NOMO-1 treated with dmso at 0.1 percent for 144 hours (cell line): ENCODE data around the gene TASL.
"Not testable (repeated sequence)": the region's sequence is repeated elsewhere in the genome, so short reads cannot be mapped to it uniquely, and the experiment has no call there.

Source experiments
- DNase-seq: peaks from one replicate; lab custom pipeline; 2025; ENCODE audit not compliant: unreplicated experiment; lab: John Stamatoyannopoulos, UW

The TASL gene, protein sequence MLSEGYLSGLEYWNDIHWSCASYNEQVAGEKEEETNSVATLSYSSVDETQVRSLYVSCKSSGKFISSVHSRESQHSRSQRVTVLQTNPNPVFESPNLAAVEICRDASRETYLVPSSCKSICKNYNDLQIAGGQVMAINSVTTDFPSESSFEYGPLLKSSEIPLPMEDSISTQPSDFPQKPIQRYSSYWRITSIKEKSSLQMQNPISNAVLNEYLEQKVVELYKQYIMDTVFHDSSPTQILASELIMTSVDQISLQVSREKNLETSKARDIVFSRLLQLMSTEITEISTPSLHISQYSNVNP

DNA sequence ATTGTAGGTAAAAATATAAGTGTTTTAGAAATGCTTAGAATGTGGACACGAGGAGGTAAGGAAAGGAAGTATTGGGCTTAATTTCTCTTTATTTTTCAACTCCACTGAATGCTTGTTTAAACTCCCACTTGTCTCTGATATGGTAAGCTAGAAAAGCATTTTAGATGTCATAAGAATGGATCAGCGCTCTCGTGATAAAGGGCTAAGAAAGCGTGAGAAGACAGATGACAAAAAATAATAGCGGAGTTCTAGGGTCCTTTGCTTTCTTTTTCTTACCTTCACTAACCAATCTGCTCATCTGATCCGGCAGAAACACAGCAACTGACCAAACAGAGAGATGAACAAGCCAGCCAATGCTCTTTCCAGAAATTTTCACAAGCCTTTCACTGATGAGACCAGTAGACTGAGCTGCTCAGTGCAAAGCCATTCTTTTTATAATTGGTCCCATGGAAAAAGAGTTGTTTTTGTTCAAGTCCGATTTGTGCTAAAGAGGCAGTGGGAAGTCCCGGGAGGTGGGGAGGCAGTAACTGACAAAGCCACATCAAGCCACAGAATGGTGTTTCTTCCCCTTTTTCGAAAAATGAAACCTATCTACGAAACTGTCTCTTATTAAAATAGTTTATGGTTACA lies at the start of gene TASL:
Gene TASL, minus strand, starts transcription at position 405 of the 630 bp plus-strand sequence. CDS start 17,411 bp downstream, outside the sequence.
- peak; percentile 94 for DNase-seq

DNA sequence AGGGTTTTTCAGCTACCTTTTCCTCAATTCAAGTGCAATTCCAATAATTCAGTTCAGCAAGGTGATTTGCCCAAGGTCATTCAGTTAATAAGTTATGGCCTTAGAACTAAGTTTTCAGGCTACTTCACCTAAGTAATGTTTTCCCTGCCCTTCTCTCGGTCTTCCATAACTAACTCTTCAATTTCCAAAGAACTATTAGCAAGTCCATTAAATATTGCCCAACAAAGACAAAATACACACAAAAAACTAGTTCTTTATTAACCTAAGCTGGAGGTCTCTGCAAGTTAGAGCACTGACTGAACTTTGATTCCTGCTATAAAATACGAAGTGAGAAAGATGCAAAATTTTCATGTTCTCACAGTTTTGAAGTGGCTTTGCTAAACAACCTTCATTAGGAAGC lies 48.8 kb upstream of the TASL start:
- DNase-seq, result no peak

DNA sequence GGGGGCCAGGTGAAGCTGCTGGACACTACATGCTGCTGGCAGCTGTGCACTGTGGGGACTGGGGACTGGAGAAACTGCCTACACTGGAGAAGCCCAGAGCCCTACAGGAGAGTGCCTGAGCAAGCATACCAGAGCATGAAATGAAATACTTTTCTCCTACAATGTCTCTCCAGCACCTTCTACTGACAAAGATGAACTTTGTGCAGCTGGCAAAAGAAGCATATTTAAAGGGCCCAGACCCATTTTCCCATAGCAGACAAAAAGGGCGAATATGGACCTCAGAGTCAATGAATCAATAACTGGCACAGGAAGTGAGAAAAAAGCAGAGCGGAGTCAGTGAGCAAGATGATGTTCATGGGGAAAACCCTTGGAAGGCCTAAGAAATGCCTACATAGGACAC lies 44.8 kb upstream of the TASL start:
- no peak for DNase-seq

DNA sequence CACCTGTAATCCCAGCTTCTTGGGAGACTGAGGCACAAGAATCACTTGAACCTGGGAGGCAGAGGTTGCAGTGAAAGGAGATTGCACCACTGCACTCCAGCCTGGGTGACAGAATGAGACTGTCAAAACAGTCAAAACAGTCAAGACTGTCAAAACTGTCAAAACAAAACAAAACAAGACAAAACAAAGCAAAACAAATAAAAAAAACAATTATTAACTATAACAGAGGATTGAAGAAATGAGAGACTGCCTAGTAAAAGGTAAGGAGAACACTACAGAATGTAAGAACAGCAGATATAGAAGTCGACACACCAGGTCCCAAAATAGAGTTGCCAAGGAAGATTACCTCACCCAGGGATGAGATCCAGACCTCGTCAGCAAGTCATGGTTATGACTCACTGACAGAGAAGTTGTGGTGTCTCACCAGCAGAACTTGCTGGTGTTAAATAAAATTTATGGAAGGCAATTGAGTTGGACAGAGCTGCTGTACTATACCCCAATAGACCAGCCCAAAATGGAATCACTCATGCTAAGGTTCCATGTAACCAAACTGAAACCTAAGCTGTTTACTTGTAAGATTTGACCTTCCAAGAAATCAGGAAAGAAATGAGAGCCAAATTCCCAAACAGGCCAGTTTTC lies 43.5 kb upstream of the TASL start:
- peak; percentile 53 for DNase-seq

DNA sequence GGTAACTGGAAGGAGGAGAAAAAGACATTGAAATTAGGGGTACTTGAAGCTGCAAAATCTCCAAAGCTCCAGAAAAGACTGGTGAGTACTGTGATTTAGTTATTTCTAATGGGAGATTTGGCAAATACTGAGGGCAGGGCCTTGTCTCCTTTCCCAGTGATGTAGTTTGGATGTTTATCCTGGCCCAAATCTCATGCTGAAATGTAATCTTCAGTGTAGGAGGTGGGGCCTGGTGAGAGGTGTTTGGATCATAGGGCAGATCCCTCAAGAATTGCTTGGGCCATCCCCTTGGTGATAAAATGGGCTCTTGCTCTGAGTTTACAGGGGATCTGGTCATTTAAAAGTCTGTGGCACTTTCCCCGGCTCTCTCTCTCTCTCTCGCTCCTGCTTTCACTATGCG lies 42.6 kb upstream of the TASL start:
- no peak for DNase-seq

DNA sequence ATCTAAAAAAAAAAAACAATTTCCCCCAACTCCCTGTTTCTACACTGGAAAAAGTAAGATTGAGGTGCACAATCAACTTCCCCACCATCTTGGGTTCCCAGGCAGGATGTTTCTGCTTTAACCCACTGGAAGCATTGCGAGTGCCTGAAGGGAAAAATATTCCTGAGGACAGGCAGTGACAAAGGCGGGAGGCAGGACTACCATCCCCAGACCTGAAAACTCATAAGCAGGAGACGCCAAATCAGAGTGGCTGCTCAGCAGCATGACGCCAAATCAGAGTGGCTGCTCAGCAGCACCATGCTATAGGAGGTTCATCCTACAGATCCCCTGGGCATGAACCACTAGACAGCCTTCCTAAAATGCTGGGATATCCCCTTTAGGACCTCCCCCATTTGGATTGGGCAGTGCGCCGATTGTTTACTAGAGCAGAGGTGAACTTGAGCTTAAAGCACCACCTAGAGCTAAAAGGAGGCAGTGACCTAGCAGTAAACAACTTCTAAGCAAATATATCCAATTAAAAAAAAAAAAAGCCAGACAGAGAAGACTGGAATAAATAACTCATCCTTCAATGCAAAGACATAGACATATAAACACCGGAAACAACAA lies 40.7 kb upstream of the TASL start:
- peak; percentile 49 for DNase-seq

DNA sequence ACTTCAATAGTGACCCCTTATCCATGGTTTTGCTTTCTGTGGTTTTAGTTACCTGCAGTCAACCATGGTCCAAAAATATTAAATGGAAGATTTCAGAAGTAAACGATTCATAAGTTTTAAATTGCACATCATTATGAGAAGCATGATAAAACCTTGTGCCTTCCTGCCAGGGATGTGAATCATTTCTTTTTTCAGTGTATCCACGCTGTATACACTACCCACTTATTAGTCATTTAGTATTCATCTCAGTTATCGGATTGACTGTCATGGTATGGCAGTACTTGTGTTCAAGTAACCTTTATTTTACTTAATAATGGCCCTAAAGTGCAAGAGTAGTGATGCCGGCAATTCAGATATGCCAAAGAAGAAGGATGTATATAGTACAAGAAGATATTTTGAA lies 37.7 kb upstream of the TASL start:
- no peak for DNase-seq

DNA sequence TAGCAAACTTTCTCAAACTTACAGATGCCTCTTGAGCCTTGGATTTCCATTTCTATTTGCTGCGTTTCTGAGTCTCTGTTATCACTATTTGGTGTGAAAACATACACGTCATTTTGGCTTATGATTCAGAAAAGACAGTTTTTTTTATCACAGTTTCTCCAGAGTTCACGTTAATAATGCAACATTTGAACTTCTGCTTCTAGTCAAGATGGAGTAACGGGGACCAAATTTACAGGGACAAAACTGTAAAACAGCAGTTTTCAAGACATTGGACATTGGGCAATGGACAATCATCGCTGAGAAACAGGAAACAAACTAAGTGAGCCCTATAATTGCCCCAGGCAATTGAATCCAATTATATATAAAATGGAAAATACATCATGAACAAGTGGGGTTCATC lies 36.2 kb upstream of the TASL start:
- peak; percentile 61 for DNase-seq

DNA sequence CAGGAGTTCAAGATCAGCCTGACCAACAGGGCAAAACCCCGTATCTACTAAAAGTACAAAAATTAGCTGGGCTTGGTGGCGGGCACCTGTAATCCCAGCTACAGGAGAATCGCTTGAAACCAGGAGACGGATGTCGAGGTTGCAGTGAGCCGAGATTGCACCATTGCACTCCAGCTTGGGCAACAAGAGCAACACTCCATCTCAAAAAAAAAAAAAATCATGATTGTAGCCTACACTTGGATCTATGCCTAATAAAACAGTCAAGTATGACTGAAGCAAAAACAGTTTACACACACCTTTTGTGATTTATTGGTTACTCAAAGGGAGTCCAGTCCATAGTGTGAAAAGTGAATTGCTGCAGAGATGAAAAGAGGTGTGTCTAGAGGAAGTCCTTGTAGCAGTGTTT lies 34.7 kb upstream of the TASL start:
- DNase-seq, result no peak

DNA sequence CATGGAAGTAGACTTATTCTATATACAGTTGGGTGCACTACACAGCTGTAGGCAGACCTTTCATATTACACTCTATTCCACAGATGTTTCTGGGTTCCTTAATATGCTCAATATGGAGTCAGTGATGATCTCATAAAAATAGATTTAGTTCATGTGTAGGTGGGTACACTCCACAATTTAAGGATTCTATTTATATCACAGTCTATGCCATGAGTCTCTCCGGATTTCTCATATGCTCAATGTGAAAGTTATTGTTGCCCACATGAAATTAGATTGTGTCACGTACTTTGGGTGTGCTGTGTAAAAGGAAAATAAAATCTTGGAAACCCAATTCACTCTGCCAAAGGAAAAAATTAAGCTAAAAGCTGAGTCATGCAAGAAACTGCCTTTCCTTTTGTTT lies 32.5 kb upstream of the TASL start:
- no peak for DNase-seq

DNA sequence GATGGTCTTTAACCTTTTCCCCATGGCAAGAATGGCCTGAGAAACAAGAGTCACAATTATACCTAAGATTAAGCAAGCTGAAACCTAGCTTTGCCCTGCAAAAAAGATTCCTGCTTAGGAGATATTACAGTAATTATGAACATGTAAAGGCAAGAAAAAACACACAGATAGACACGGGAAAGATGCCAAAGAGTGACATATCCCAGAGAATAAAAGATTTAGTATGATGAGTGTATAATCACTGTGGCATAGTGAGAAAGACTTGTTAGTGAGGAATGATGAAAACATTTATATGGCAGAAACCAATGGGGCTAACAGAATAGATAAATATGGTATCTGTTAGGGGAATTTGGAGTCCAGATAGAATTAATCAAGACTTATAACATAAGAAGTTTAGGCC lies 29.6 kb upstream of the TASL start:
- DNase-seq, result no peak

DNA sequence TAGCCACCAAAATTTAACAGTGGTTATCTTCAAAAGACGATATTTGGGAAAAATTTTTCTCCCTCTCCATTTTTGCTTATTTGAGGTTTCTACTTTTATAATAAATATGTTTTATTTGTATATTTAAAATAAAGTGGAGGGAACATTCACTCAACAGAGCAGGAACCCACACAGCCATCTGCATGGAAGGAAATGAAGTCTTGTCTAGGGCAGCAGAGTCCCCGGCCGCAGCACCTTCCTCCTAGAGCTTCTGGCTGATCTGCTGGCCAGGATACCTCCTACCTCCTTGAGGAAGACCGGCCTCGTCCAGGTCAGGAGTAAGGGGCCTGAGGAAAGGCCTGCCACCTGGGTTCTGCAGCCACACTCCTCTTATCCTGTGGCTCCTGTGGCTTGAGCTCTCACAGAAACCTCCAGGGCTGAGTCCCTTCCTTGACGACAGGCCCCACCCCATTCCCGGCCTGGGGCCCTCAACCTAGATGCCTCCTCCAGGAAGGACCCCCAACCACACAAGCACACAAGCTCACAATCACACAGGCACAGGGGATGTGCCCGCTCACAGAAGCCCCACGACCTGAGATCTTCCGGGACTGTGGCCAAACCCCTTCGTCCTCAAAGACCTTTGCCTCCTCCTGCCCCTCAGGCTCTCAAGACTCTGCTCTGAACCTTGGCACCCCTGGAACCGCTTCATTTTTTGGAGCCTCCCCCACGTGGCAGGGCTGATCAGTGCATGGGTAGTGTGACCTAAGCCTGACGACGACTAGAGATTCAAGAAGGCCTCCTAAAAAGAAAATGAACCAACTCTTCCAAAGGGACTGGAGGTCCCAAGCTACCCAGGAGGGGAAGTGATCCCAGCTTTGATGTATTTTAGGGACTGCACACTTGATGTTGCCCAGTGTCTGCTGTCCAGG lies 23.0 kb upstream of the TASL start:
- DNase-seq, result not testable (repeated sequence)

DNA sequence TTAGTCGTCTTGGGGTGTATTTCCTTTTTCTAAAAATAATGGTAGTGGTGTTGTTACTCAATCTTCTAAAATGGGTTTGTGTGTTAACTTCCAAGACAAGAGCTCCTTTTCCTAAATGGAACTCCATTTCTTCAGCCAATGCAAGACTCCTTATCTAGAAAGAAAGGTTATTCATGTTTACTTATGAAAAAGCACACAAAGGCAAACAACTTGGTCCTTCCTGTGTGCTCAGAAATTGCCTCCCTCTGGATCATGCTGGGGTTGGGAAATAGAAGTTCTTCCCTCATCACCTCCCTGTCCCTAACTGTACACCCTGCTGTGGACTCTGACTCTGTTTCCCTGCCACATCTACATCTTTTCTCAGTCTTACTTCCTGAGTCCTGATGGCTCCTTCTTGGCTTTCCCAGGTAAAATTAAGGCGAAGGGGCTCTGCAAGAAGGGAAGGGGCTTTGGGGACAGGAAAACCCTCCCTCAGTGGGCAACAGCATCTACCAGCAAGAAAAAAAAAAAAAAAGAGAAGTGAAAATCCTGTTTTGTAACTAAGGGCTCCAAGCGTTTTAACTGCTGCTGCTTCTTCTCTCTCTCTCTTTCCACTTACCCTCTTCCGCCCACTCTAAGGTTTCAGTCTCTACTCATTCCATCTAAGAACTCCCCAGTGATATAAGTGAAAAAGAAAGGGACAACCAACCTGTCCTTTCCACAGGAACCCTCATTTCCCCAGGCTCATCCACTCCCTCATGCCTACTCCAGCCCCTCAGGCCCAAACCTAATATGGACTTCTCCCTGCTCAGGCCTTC lies 19.8 kb upstream of the TASL start:
- DNase-seq, result peak; percentile 80

DNA sequence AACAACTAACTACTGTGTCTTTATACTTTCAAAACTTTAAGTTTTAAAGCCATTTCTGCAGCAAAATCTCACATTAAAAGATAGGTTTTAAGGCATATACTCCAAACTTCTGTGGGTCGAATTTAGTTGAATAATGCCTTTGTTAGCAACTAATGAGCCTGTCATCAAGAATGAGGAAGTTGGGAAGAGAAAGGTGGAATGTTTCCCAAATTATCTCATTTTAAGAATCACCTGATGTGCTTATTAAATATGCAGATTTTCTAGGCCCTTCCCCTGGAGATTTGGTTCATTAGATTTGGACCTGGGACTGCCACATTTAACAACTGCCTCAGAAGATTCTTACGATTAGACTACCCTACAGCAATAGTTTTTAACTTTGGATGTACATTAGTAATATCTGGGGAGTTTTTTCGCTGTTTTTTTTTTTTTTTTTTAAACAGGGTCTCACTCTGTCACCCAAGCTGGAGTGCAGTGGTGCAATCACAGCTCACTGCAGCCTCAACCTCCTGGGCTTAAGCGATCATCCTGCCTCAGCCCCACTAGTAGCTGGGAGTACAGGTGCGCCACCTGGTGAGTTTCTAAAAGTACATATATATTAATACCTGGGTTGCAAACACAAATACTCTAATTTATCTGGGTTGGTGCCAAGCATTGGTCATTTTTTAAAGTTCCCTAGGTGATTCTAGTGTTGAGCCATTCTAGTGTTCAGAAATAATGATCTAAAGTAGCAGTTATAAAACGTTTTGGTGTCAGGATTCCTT lies 16.1 kb upstream of the TASL start:
- no peak for DNase-seq

DNA sequence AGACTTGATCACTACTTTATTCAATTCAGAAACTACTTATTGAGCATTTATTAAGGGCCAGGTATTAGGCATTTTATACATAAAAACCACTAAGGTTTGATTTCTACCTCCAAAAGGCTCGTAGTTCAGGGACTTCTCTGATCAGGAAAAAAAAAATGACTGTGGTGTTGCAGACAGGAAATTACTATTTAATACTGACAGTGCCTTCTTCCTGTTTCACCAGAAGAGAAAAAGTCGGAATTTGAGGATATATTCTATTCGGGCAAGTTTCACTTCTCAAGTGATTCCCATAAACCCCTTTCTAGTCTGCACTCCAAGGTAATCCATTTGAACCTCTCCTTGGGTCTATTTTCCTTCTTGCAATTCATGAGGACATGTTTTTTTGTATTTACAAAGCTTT lies 15.3 kb upstream of the TASL start:
- no peak for DNase-seq

DNA sequence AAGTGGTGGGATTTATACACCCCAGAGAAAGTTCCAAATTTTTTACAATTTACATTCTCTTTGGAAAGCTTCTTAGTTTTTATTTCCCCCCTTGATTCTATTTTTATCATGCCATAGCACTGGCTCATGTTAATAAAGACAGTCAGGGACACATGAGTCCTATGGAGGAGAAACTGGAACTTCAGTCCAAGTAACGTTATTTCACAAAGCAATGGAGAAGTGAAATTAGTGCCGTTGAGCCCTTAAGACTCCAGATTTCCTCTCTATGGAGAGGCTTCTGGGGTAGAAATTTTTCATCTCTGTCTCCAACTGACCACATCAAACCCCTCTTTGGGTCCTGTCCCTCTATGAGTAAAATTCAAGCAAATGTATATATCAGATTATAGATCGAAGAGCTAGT lies 12.8 kb upstream of the TASL start:
- DNase-seq, result peak; percentile 59

DNA sequence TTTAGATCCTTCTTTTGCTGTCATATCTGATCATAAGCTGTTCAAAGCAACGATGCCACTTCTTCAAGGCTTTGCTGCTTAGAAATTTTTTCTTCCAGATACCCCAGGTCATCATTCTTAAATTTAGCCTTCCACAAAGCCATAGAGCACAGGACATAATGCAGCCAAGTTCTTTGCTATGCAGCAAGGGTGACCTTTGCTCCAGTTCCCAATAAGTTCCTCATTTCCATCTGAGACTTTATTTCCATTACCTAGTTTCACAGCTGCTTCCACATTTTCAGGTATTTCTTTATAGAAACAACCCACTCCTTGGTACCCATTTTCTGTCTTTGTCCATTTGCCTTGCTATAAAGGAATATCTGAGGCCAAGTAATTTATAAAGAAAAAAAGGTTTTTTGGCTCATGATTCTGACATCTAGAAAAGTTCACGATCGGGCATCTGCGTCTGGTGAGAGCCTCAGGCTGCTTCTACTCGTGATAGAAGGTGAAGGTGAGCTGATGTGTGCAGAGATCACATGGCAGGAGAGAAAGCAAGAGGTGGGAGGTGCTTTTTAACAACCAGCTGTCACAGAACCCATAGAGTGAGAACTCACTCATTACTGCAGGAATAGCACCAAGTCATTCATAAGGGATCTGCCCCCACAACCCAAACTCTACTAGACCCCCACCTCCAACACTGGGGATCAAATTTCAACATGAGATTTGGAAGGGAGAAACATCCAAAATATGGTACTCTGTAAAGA lies 11.8 kb upstream of the TASL start:
- peak; percentile 48 for DNase-seq

DNA sequence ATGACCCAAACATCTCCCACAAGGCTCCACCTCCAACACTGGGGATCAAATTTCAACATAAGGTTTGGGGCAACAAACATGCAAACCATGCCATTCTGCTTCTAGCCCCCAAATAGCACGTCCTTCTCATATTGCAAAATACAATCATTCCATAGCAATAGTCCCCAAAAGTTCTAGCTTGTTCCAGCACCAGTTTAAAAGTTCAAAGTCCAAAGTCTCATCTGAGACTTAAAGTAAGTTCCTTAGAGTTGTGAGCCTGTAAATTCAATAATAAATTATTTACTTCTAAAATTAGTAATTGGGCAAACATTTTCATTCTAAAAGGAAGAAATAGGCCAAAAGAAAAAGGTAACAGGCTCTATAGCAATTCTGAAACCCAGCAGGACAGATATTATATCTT lies 8.9 kb upstream of the TASL start:
- no peak for DNase-seq

DNA sequence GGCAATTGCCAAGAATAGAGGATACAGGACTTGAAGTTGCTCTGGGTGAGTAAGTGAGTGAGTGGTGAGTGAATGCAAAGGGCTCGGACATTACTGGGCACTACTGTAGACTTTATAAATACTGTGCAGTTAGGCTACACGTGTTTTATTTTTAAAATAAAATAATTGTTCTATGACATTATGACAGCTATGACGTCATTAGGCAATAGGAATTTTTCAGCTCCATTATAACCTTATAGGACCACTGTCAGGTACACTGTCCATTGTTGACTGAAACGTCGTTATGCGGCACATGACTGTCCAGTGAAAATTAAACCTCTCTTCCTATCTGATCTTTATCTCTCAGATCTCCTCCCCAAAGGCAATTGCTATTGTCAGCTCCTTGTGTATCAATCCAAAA lies 5.1 kb upstream of the TASL start:
- no peak for DNase-seq
